DND-41 (cell line): ENCODE data around the gene AATF.

Experiments used
- EZH2 ChIP-seq: IDR thresholded peaks from 3 replicates; pipeline ENCODE4 v1.6.1; 2012; ENCODE audit warnings: borderline replicate concordance, low read depth, mild to moderate bottlenecking, moderate library complexity, low read length, inconsistent platforms; ENCODE audit not compliant: severe bottlenecking
- TF ChIP-seq, protein P1 (sequence below): IDR thresholded peaks from 2 replicates; pipeline ENCODE4 v1.5.1; 2012; ENCODE audit warnings: borderline replicate concordance, low read length, moderate library complexity, mild to moderate bottlenecking; ENCODE audit not compliant: poor library complexity, severe bottlenecking; ENCODE audit errors: extremely low read depth

DNA sequence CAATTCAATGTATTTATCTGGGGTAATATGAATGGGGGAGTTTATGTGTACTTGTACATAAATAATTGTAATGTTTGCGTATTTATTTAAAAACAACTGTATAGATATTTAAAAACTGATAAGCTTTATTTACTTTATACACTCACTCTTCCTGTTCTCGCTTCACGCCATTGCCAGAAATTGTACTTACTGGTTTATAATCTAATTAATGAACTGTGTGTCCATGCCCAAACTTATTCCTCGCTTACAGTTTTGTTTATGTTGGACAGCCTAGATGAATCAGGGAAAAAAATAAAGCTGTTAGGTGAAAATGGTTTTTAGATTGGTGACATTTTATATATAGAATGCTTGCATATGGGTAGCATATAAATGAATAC lies 30.8 kb downstream of the AATF start:
- TF ChIP-seq, protein P1, sequence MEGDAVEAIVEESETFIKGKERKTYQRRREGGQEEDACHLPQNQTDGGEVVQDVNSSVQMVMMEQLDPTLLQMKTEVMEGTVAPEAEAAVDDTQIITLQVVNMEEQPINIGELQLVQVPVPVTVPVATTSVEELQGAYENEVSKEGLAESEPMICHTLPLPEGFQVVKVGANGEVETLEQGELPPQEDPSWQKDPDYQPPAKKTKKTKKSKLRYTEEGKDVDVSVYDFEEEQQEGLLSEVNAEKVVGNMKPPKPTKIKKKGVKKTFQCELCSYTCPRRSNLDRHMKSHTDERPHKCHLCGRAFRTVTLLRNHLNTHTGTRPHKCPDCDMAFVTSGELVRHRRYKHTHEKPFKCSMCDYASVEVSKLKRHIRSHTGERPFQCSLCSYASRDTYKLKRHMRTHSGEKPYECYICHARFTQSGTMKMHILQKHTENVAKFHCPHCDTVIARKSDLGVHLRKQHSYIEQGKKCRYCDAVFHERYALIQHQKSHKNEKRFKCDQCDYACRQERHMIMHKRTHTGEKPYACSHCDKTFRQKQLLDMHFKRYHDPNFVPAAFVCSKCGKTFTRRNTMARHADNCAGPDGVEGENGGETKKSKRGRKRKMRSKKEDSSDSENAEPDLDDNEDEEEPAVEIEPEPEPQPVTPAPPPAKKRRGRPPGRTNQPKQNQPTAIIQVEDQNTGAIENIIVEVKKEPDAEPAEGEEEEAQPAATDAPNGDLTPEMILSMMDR, result no peak
- TF ChIP-seq EZH2, result no peak
